HG03558 (cell line): ENCODE data around the gene TMEM158.

Experiments used
- ATAC-seq: cut with Tn5 transposase; IDR thresholded peaks from one replicate; pipeline ENCODE4 v1.9.1; 2021; ENCODE audit warnings: moderate number of reproducible peaks; ENCODE audit not compliant: unreplicated experiment; ENCODE audit errors: extremely low read depth

TMEM158 gene

GRCh38 chr3:45226206-45226915 lies at the start of gene TMEM158:
TSS of gene TMEM158 (minus strand) at chr3:45226287. CDS start at chr3:45226027, 260 bp downstream.
- no peak for ATAC-seq

GRCh38 chr3:45275006-45275704 lies 49.1 kb upstream of the TMEM158 start:
- no peak for ATAC-seq

- ATAC-seq, result no peak
Observed at GRCh38 chr3:45273681-45274515, 47.8 kb upstream of the TMEM158 start.

GRCh38 chr3:45272828-45273470 lies 46.9 kb upstream of the TMEM158 start:
- ATAC-seq, result no peak

DNA sequence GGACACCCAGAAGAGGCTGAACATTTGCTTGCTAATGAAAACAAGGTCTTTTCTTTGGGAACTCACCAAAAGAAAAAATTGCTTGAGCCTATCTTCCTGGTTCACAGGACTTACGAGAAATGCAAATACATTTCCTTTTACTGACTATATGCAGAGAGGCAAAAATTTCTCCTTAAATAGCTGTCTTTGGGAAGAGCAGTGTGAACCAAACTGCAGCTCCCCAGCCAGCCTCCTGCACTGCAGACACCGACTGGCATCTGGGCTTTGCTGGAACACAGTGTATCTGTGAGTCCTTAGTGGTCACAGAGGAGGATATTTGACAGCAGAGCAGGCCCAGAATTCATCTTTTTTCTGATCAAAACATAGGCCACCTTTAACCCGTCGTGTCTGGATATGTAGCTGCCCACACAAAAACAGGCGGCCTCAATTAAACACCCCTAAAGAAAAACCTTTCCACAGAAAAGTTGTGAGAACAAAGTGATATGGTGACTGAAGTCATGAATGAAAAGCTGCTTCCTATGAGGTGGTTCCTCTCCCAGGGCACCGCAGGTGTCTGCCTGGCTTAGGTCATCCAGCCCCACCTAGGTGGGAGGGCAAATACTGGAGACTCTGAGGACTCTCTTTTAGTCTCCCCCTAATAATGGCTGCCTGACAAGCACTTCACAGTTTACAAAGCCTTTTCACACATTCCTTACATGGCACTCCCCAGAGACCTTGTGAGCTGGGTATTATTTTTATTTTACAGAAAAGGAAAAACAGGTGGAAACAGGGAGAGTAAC lies 46.1 kb upstream of the TMEM158 start:
- no peak for ATAC-seq

DNA sequence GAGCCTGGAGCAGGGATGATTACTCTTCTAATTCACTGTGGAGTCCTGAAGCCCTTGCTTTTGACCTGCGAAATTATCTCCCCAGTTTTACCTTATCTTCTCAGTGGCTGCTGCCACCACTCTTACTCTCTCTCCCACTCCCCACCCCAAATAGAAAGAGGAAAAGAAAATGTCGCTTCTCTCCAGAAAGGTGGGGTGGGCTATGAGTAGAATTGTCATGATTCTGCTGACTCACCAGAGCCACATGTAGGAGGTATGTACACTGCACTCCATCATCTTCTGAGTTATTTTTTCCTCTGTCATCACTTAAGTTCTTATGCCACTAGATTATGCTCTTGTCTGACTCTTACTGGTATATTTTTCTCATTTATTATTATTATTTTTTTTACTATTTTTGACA lies 43.9 kb upstream of the TMEM158 start:
- no peak for ATAC-seq

DNA sequence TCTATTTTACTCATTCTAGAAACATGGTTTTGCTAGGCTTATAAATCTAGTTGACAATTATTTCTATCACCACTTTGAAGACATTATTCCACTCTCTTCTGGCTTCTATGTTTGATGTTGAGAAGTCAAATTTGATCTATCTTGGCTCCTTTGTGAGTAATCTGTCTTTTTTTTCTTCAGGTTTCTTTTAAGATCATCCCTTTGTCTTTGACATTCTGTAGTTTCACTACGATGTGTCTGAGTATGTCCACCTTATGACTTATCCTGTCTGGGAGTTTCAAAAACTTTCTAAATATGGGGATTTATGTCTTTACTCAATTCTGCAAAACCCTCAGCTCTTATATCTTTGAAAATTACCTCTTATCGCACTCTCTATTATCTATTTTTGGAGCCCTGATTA lies 41.0 kb upstream of the TMEM158 start:
- no peak for ATAC-seq

DNA sequence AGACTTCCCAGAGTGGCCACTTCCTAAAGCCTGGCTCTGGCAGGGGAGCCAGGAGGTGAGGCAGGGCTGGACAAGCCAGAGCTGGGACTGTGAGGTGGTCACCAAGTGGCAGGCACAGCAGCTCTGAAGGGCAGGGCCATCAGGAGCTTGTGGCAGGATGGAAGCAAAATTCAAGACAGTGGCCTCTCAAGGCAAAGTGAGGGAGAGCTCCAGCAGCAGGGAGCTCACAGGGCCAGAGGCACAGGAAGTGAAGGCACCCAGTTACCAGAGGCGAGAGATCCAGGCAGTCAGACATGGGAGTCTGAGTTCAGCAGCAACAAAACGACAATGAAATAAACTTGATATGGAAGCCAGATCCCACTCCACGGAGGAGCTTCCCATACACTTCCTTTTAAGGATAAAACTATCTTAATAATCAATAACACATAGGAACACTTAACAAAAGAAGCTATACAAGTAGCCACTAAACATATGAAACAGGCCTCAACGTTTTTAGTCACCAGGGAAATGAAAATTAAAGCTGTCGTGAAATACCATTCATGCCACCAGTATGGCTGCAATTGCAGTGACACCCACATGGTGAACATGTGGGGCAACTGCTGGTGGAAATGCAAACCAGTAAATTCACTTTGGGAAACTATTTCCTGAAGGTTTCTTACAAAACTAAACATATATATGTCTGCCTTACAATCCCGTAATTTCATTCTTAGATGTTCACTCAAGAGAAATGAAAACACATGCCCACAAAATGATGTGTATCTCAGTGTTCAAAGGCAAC lies 35.4 kb upstream of the TMEM158 start:
- ATAC-seq, result no peak

- ATAC-seq, result no peak
Observed at GRCh38 chr3:45259133-45259532, 33.0 kb upstream of the TMEM158 start.

DNA sequence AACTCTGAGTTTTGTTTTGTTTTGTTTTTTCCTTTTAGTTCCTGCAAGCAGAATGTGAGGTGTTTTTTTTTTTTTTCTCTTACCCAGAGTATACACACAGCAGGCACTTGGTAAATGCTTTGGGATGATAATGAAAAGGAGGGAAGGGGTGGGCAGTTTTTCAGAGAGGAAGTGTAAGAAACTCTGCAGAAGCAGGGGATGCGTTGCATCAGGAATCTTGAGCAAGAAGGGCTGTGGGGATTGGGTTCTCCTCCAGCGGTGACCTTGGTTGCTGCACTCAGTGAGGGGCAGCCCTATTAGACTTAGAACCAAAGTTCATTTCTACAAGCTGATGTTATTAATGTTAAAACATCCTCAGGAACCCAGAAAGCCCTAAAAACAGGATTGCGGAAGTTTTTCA lies 32.2 kb upstream of the TMEM158 start:
- no peak for ATAC-seq

DNA sequence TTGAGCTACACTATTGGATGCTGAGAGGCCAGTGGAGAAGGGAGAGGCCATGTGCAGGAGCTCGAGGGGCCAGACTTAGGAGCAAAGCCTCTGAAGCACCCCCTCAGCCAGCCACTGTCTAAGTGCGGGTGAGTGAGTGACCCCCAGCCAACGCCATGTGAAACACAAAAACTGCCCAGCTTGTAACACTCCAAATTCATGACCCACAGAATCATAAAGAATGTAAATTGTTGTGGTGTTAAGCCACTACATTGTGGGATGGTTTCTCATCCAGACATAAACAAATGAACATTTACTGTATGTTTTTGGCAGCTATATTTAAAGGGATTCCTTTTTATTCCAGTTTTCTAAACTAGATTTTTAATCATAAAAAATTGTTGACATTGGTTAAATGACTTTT lies 27.2 kb upstream of the TMEM158 start:
- ATAC-seq, result no peak

- no peak for ATAC-seq
Observed at GRCh38 chr3:45252826-45253225, 26.7 kb upstream of the TMEM158 start.

DNA sequence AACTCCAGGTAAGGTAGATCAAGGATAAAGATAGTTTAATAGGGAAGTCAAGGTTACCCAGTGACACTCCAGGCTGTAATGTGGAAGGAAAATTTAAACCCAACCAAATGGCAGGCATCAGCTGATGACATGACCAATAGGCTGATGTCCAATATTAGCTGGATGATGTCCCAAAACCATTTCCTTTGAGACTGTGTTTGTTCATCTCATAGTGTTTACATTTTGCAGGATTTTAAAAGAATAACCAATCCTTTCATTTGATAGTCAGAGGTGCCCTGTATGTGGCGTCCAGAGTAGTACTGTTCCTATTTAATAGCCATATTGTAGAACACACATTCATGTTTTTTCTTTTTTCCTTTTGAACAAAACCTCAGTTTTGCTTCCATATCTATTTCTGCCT lies 23.3 kb upstream of the TMEM158 start:
- ATAC-seq, result no peak

DNA sequence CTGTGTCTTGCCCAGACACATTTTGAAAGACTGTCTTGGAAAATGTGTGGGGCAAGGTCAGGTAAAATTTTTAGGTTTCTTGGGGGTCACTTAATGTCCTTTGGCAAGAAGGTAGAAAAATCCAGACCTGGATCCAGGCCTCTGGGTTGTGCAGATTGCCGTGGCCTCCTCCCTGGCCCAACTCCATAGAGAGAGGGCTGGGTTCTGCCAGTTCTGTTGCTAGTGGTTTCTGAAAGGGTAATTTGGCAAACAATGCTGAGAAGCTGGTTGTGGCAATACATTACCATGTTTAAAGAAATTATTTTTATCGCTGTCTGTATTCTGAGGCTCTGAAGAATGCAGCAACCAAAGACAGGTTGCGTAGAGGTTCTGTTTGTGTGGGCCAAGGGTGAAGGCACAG lies 20.2 kb upstream of the TMEM158 start:
- ATAC-seq, result no peak

DNA sequence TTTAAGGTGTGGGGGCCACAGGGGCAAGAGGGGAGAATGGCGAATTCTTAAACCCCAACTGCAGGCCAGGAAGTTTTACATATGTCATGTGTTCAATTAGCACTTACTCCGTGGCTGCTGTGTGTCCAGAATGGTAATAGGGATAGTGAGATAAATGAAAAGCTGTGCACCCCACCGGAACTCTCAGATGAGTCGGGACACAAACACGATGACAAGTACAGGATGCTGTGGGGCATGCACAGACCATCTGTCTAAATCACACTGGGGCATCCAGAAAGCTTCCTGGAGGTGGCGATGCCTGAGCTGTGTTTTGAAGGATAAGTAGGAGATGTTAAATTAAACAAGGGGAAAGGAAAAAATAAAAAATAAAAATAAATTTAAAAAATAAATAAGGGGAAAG lies 18.3 kb upstream of the TMEM158 start:
- no peak for ATAC-seq

- no peak for ATAC-seq
Observed at GRCh38 chr3:45241206-45241605, 15.1 kb upstream of the TMEM158 start.

- no peak for ATAC-seq
Observed at GRCh38 chr3:45240292-45240691, 14.2 kb upstream of the TMEM158 start.

GRCh38 chr3:45239254-45239653 lies 13.2 kb upstream of the TMEM158 start:
- no peak for ATAC-seq

GRCh38 chr3:45236964-45237363 lies 10.9 kb upstream of the TMEM158 start:
- ATAC-seq, result no peak
